HepG2 (cell line): ENCODE measurements around the gene FUT4. TPM values are rescaled to one million over a fixed set of nuclear protein-coding genes. Genes with fewer than 3 reads are reported as not detected.

Experiments used
- ATAC-seq: fragments of 200-7000 bp; cut with Tn5 transposase; 3 replicates; pipeline ENCODE4 v1.9.1; 2020; ENCODE audit warnings: mild to moderate bottlenecking, moderate library complexity
- BruUV-seq: library from RNA; stranded (reverse); fragments of 400-500 nt; replicated peaks from 2 replicates; lab custom pipeline; 2021; lab: Mats Ljungman, UMichigan
- CTCF ChIA-PET: fragments of 300-600 bp; formaldehyde crosslinking; extraction: SDS; loops from one replicate; lab custom pipeline; 2021; ENCODE audit warnings: low total read pairs, inconsistent platforms, low intra/inter-chr PET ratio; lab: Yijun Ruan, JAX
- POLR2A ChIA-PET: fragments of 350-600 bp; sonication (Branson Sonifier 250); formaldehyde crosslinking; loops from one replicate; lab custom pipeline; 2020; ENCODE audit warnings: antibody characterized with exemption, inconsistent platforms; lab: Yijun Ruan, JAX
- DNase-seq: peaks from one replicate; pipeline ENCODE4 v3.0.0-alpha.2; 2015; ENCODE audit warnings: low spot score
- FAIRE-seq: peaks from 3 replicates; lab custom pipeline; 2011; peaks lifted over from hg19 to GRCh38; lab: Jason Lieb, UNC
- H2AFZ ChIP-seq: one replicate; pipeline ENCODE4 v1.6.1; 2011; ENCODE audit warnings: low read length, inconsistent platforms
- H3K27ac ChIP-seq: fragments of 300-600 bp; 3 replicates; pipeline ENCODE4 v1.8.0; 2011; ENCODE audit warnings: mixed run types, mild to moderate bottlenecking, mixed read lengths, low read length, inconsistent platforms; ENCODE audit not compliant: insufficient read depth; ENCODE audit errors: extremely low read length
- H3K27me3 ChIP-seq, 2 experiments: fragments of 200-600 bp in 1 of 2; 2 replicates in 1 of 2; 3 replicates in 1 of 2; pipeline versions ENCODE4 v1.6.0 to v1.8.0; 2011; ENCODE audit warnings: low read length in 2 of 2, mild to moderate bottlenecking in 2 of 2, moderate library complexity in 2 of 2, inconsistent platforms in 1 of 2; ENCODE audit not compliant: insufficient read depth in 2 of 2, control insufficient read depth in 1 of 2
- H3K36me3 ChIP-seq, 2 experiments: fragments of 200-600 bp in 1 of 2; replicated peaks in 1 of 2; 2 replicates in 1 of 2; 3 replicates in 1 of 2; pipeline versions ENCODE4 v1.5.1 to v1.8.0; 2011; ENCODE audit warnings: low read length in 2 of 2, inconsistent platforms in 1 of 2; ENCODE audit not compliant: insufficient read depth in 2 of 2, control insufficient read depth in 1 of 2
- H3K4me1 ChIP-seq: 2 replicates; pipeline ENCODE4 v1.5.1; 2012; ENCODE audit warnings: low read length, inconsistent platforms; ENCODE audit not compliant: insufficient read depth
- H3K4me2 ChIP-seq: 2 replicates; pipeline ENCODE4 v1.6.0; 2011; ENCODE audit warnings: low read depth, low read length, inconsistent platforms
- H3K4me3 ChIP-seq, 3 experiments: fragments of 200-600 bp in 1 of 3; sonication (generic), shearing (Covaris generic) in 1 of 3; replicated peaks in 1 of 3; 2 replicates each; pipeline ENCODE4 v1.5.1; 2011 to 2016; ENCODE audit warnings: low read length in 3 of 3, inconsistent platforms in 2 of 3, low read depth in 2 of 3, mild to moderate bottlenecking in 2 of 3, control low read depth in 1 of 3, mixed read lengths in 1 of 3; ENCODE audit not compliant: insufficient read depth in 1 of 3
- H3K79me2 ChIP-seq: one replicate; pipeline ENCODE4 v1.6.1; 2011; ENCODE audit warnings: low read length, inconsistent platforms; ENCODE audit not compliant: insufficient read depth
- H3K9ac ChIP-seq: 2 replicates; pipeline ENCODE4 v1.6.0; 2011; ENCODE audit warnings: mild to moderate bottlenecking, low read depth, low read length, inconsistent platforms; ENCODE audit not compliant: insufficient read depth
- H3K9me3 ChIP-seq: 2 replicates; pipeline ENCODE4 v1.5.1; 2012; ENCODE audit warnings: mild to moderate bottlenecking, low read length
- H4K20me1 ChIP-seq: 2 replicates; pipeline ENCODE4 v1.6.0; 2011; ENCODE audit warnings: inconsistent platforms, mild to moderate bottlenecking, low read length, moderate library complexity; ENCODE audit not compliant: insufficient read depth
- ARID5B ChIP-seq: IDR thresholded peaks from 2 replicates; pipeline ENCODE4 v1.4.0; 2020; ENCODE audit warnings: mild to moderate bottlenecking, missing genetic modification reagents
- EHMT2 ChIP-seq: fragments of 200-600 bp; sonication (generic); IDR thresholded peaks from 2 replicates; pipeline ENCODE4 v1.7.0; 2017; ENCODE audit warnings: antibody characterized with exemption, low read depth, low read length, borderline replicate concordance
- EZH2 ChIP-seq: conservative IDR thresholded peaks from 2 replicates; pipeline ENCODE4 v1.6.1; 2012; ENCODE audit warnings: mild to moderate bottlenecking, low read depth, low read length, moderate library complexity
- GATAD1 ChIP-seq: IDR thresholded peaks from 2 replicates; pipeline ENCODE4 v1.6.1; 2016; ENCODE audit warnings: missing genetic modification reagents, missing compliant biosample characterization
- HOXA9 ChIP-seq: sonication (generic); formaldehyde crosslinking; IDR thresholded peaks from 2 replicates; pipeline ENCODE4 v1.8.1; 2022; ENCODE audit warnings: missing genetic modification reagents, mild to moderate bottlenecking, moderate library complexity, borderline replicate concordance
- HOXD1 ChIP-seq: sonication (generic); formaldehyde crosslinking; IDR thresholded peaks from 2 replicates; pipeline ENCODE4 v1.5.0; 2020; ENCODE audit warnings: missing genetic modification reagents
- NFE2 ChIP-seq: sonication (generic); formaldehyde crosslinking; IDR thresholded peaks from 2 replicates; pipeline ENCODE4 v1.4.0; 2020; ENCODE audit warnings: missing genetic modification reagents
- RNF219 ChIP-seq: sonication (generic); formaldehyde crosslinking; IDR thresholded peaks from 2 replicates; pipeline ENCODE4 v1.5.0; 2020; ENCODE audit warnings: mild to moderate bottlenecking, missing genetic modification reagents
- SMC3 ChIP-seq: IDR thresholded peaks from 2 replicates; pipeline ENCODE4 v1.6.1; 2011; ENCODE audit warnings: low read length, improper control_type of control experiment
- THRA ChIP-seq: sonication (generic); formaldehyde crosslinking; IDR thresholded peaks from 2 replicates; pipeline ENCODE4 v1.4.0; 2020; ENCODE audit warnings: missing genetic modification reagents, borderline replicate concordance
- ZMAT5 ChIP-seq: sonication (generic); formaldehyde crosslinking; IDR thresholded peaks from 2 replicates; pipeline ENCODE4 v1.5.0; 2020; ENCODE audit warnings: mild to moderate bottlenecking, low read depth, missing genetic modification reagents, borderline replicate concordance
- ZNF614 ChIP-seq: IDR thresholded peaks from 2 replicates; pipeline ENCODE4 v1.6.1; 2018; ENCODE audit warnings: missing biosample characterization, missing genetic modification reagents, inconsistent platforms, borderline replicate concordance
- ZNF775 ChIP-seq: sonication (generic); formaldehyde crosslinking; IDR thresholded peaks from 2 replicates; pipeline ENCODE4 v1.4.0; 2020; ENCODE audit warnings: missing genetic modification reagents, mild to moderate bottlenecking, moderate library complexity, borderline replicate concordance
- ZNF781 ChIP-seq: sonication (generic); formaldehyde crosslinking; IDR thresholded peaks from 2 replicates; pipeline ENCODE4 v1.5.1; 2020; ENCODE audit warnings: borderline replicate concordance, mild to moderate bottlenecking, missing genetic modification reagents; ENCODE audit errors: not compliant biosample characterization
- ZNF841 ChIP-seq: sonication (generic); formaldehyde crosslinking; IDR thresholded peaks from 2 replicates; pipeline ENCODE4 v1.8.1; 2023; ENCODE audit warnings: missing genetic modification reagents, borderline replicate concordance
- WGBS: methylation state at CpG from one replicate; pipeline ENCODE4 v1.1.6; 2017; ENCODE audit warnings: low lambda C conversion rate; 5-methylcytosine and 5-hydroxymethylcytosine counted together
- in situ Hi-C: cut with HindIII; loops from 2 replicates; pipeline ENCODE4 v1.10.0; 2017; ENCODE audit warnings: low pct_unique_long_range_greater_than_20kb; ENCODE audit not compliant: extremely low pct_ligation_motif_present
- intact Hi-C: fragments of 100-400 bp; cut with micrococcal nuclease; formaldehyde crosslinking; loops from one replicate; pipeline ENCODE4 v1.10.0; 2022; ENCODE audit not compliant: unreplicated experiment
- polyA plus RNA-seq, 8 experiments: library from polyadenylated mRNA; depleted of rRNA in 3 of 8; stranded (reverse) in 7 of 8; unstranded in 1 of 8; fragments of >200 nt; fragmentation: Illumina TruSeq in 4 of 8; extraction: Trizol in 4 of 8; gene quantifications; 2 replicates each; pipeline versions ENCODE4 v1.2.1 to v1.2.3, GENCODE V29; 2011 to 2016; ENCODE audit warnings: low read depth in 4 of 8, missing spikeins in 1 of 8, mixed read lengths in 1 of 8; ENCODE audit not compliant: insufficient read depth in 1 of 8
- total RNA-seq, 5 experiments: library from RNA; depleted of rRNA; stranded (reverse); fragments of >200 nt; fragmentation: Illumina TruSeq; extraction: Trizol; gene quantifications; 2 replicates each; pipeline ENCODE4 v1.2.3, GENCODE V29; 2016; ENCODE audit warnings: low read depth in 1 of 5

Gene FUT4
- total and polyA plus RNA-seq, 2 of the 13 experiments (the other 11 are each of a cell fraction or from before 2014, with no cell fraction given) = 0.28 to 0.60 TPM

- Histone ChIP-seq H3K9ac (no peak overlapping the region), H2AFZ (no peak overlapping the region), H4K20me1 (no peaks in the 10 kb centered on the region), H3K9me3 (no peaks in the 10 kb centered on the region), H3K36me3 (no peaks in the 10 kb centered on the region), H3K4me3 (no peak overlapping the region), H3K79me2 (no peaks in the 10 kb centered on the region), H3K4me2 (no peak overlapping the region), H3K27ac (no peak overlapping the region), H3K4me1 (peaks cover 5% of the 10 kb centered on the region; the same call in 1 of the 2 replicates), H3K27me3 (peaks cover 0 to 3% of the 10 kb centered on the region in 2 experiments; a peak in 2 of 5 replicates)
- ChIA-PET CTCF (no interaction called here), POLR2A (no interaction called here)
- no peak for TF ChIP-seq EHMT2
- no peak for TF ChIP-seq SMC3
- no peak for TF ChIP-seq HOXA9 (CRISPR knock-in tag)
- TF ChIP-seq ZNF841 = no peak
- TF ChIP-seq THRA = no peak
- TF ChIP-seq ZNF614 (CRISPR knock-in tag) = no peak
- no peak for TF ChIP-seq ZMAT5 (CRISPR knock-in tag)
- no peak for TF ChIP-seq RNF219 (CRISPR knock-in tag)
- no peak for TF ChIP-seq ZNF775 (CRISPR knock-in tag)
- no peak for TF ChIP-seq EZH2
- no peak for TF ChIP-seq ZNF781 (CRISPR knock-in tag)
- no peak for TF ChIP-seq HOXD1
- TF ChIP-seq NFE2 (CRISPR knock-in tag) = no peak
- no peak for TF ChIP-seq GATAD1 (CRISPR knock-in tag)
- TF ChIP-seq ARID5B = no peak
- 44% methylated on average over 2 of the region's 2 CpGs for WGBS
- intact Hi-C loops = no loop called here
- no TSS peak for BruUV-seq
- in situ Hi-C loops = no loop called here
- FAIRE-seq = no peak
- ATAC-seq = no peak
- DNase-seq = no peak
Observed at GRCh38 chr11:94546162-94546470, 2.4 kb downstream of the FUT4 start.
